Lung (tissue), 12 donors: ENCODE results near the gene HAUS2. TPM values are rescaled to one million over a fixed set of nuclear protein-coding genes. Genes with fewer than 3 reads are reported as not detected.

ENCODE experiments used
- ATAC-seq: fragments of 200-7000 bp; cut with Tn5 transposase; one replicate; pipeline ENCODE4 v1.9.1; 2020; ENCODE audit warnings: moderate number of reproducible peaks; ENCODE audit not compliant: insufficient read depth, low FRiP score
- DNase-seq, 3 donors: peaks; one replicate each; pipeline ENCODE4 v3.0.0-alpha.2; 2013 to 2017
- H3K27ac ChIP-seq, 2 donors: one replicate each; pipeline ENCODE4 v1.5.1; 2013; ENCODE audit warnings: mild to moderate bottlenecking in 2 of 2, moderate library complexity in 2 of 2, control low read depth in 1 of 2, inconsistent platforms in 1 of 2, low read depth in 1 of 2, low read length in 1 of 2
- H3K27me3 ChIP-seq, 3 donors: one replicate each; pipeline ENCODE4 v1.5.1; 2013; ENCODE audit warnings: low read length in 2 of 3; ENCODE audit not compliant: control insufficient read depth in 3 of 3, insufficient read depth in 3 of 3
- H3K36me3 ChIP-seq, 4 donors: one replicate each; pipeline ENCODE4 v1.5.1; 2013; ENCODE audit warnings: low read length in 4 of 4, mild to moderate bottlenecking in 1 of 4, moderate library complexity in 1 of 4; ENCODE audit not compliant: control insufficient read depth in 4 of 4, insufficient read depth in 4 of 4
- H3K4me1 ChIP-seq, 5 donors: one replicate each; pipeline ENCODE4 v1.5.1; 2013; ENCODE audit warnings: low read length in 5 of 5, mild to moderate bottlenecking in 2 of 5, moderate library complexity in 1 of 5; ENCODE audit not compliant: control insufficient read depth in 5 of 5, insufficient read depth in 5 of 5
- H3K4me3 ChIP-seq: one replicate; pipeline ENCODE4 v1.5.1; 2013; ENCODE audit warnings: mild to moderate bottlenecking, control low read depth, moderate library complexity
- H3K9ac ChIP-seq, 2 donors: one replicate each; pipeline ENCODE4 v1.5.1; 2013; ENCODE audit warnings: low read length in 2 of 2, control low read depth in 1 of 2; ENCODE audit not compliant: insufficient read depth in 1 of 2
- H3K9me3 ChIP-seq, 4 donors: one replicate each; pipeline ENCODE4 v1.5.1; 2013; ENCODE audit warnings: low read length in 3 of 4, mild to moderate bottlenecking in 1 of 4, moderate library complexity in 1 of 4; ENCODE audit not compliant: control insufficient read depth in 4 of 4, insufficient read depth in 3 of 4
- whole genome bisulfite sequencing, 2 donors: extraction: QIAGEN DNeasy Blood & Tissue Kit; methylation state at CpG; one replicate each; pipeline ENCODE4 v1.1.7; 2013; 5-methylcytosine and 5-hydroxymethylcytosine counted together
- polyA plus RNA-seq, 2 donors: library from polyadenylated mRNA; stranded (reverse); fragments of 200-250 nt; gene quantifications; one replicate each; pipeline ENCODE4 v1.2.1, GENCODE V29; 2013
- total RNA-seq, 2 donors: library from RNA; depleted of rRNA in 1 of 2; stranded (reverse); fragments of >200 nt in 1 of 2; gene quantifications; one replicate each; pipeline ENCODE4 v1.2.1, GENCODE V29; 2014 to 2021
- TF ChIP-seq, protein P1 (sequence below): IDR thresholded peaks from 2 replicates; pipeline ENCODE4 v1.5.1; 2012; ENCODE audit warnings: mild to moderate bottlenecking; ENCODE audit errors: control extremely low read depth, extremely low read depth
- donor health status: control.
- donor health status: control.
- donor health status: Bipolar disorder and iron deficiency.
- donor health status: healthy.
- donor health status: DM: yes; HTN: yes; CAD: no.

HAUS2 gene
- total and polyA plus RNA-seq, 4 donors: 12.9 to 32.3 (median 16.5) TPM

GRCh38 chr15:42547918-42548248 lies 755 bp upstream of the HAUS2 start:
- peaks cover 7 to 14% (median 13%) of the 10 kb centered on the region in 4 donors for H3K36me3 ChIP-seq
- H3K9me3 ChIP-seq: no peaks in the 10 kb centered on the region
- H3K9ac ChIP-seq: peak overlapping the region; percentile 93 to 97
- WGBS, 2 donors: 5 to 6% methylated on average over 9 of the region's 9 CpGs
- H3K4me3 ChIP-seq: peak overlapping the region; percentile 63
- H3K4me1 ChIP-seq: peaks cover 4 to 15% (median 5%) of the 10 kb centered on the region in 5 donors
- H3K27ac ChIP-seq: peak overlapping the region; percentile 89 to 92
- ATAC-seq: peak; percentile 6
- TF ChIP-seq, protein P1, sequence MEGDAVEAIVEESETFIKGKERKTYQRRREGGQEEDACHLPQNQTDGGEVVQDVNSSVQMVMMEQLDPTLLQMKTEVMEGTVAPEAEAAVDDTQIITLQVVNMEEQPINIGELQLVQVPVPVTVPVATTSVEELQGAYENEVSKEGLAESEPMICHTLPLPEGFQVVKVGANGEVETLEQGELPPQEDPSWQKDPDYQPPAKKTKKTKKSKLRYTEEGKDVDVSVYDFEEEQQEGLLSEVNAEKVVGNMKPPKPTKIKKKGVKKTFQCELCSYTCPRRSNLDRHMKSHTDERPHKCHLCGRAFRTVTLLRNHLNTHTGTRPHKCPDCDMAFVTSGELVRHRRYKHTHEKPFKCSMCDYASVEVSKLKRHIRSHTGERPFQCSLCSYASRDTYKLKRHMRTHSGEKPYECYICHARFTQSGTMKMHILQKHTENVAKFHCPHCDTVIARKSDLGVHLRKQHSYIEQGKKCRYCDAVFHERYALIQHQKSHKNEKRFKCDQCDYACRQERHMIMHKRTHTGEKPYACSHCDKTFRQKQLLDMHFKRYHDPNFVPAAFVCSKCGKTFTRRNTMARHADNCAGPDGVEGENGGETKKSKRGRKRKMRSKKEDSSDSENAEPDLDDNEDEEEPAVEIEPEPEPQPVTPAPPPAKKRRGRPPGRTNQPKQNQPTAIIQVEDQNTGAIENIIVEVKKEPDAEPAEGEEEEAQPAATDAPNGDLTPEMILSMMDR: no peak
- peak in 1 of 3 donors; percentile 54 for DNase-seq
- no peaks in the 10 kb centered on the region for H3K27me3 ChIP-seq

GRCh38 chr15:42549032-42549491 lies 424 bp downstream of the HAUS2 start:
- TF ChIP-seq, protein P1: no peak
- Histone ChIP-seq H3K27me3 (no peaks in the 10 kb centered on the region), H3K4me1 (peaks cover 4 to 15% (median 5%) of the 10 kb centered on the region in 5 donors), H3K9ac (peak overlapping the region; percentile 93 to 97), H3K27ac (peak overlapping the region; percentile 89 to 92), H3K9me3 (no peaks in the 10 kb centered on the region), H3K36me3 (peaks cover 5 to 13% (median 8%) of the 10 kb centered on the region in 4 donors), H3K4me3 (peak overlapping the region; percentile 63)
- DNase-seq (peak in 2 of 3 donors; percentile 67 to 78), ATAC-seq (peak; percentile 50)
- WGBS, 2 donors: 0 to 1% methylated on average over 15 of the region's 15 CpGs

GRCh38 chr15:42549741-42550392 lies 1.2 kb downstream of the HAUS2 start:
- no peaks in the 10 kb centered on the region for H3K27me3 ChIP-seq
- no peak overlapping the region for H3K9ac ChIP-seq
- DNase-seq: peak in 1 of 3 donors; percentile 4
- peak overlapping the region in 1 of 2 donors; percentile 43 for H3K27ac ChIP-seq
- 46 to 63% methylated on average over 12 of the region's 12 CpGs for WGBS, 2 donors
- peaks cover 0 to 8% (median 5%) of the 10 kb centered on the region in 4 donors for H3K36me3 ChIP-seq
- H3K4me3 ChIP-seq: no peak overlapping the region
- H3K4me1 ChIP-seq: peaks cover 4 to 15% (median 5%) of the 10 kb centered on the region in 5 donors
- no peaks in the 10 kb centered on the region for H3K9me3 ChIP-seq
- no peak for ATAC-seq
- TF ChIP-seq, protein P1: no peak
